H9 (cell line): ENCODE data around the gene CCDC78. TPM values are rescaled to one million over a fixed set of nuclear protein-coding genes. Genes with fewer than 3 reads are reported as not detected.

Experiments
- DNase-seq: peaks from one replicate; pipeline ENCODE4 v3.0.0-alpha.2; 2017
- H2AFZ ChIP-seq: one replicate; pipeline ENCODE4 v1.6.1; 2013; ENCODE audit warnings: mild to moderate bottlenecking, low read length, control low read depth, moderate library complexity
- H2AK5ac ChIP-seq: 2 replicates; pipeline ENCODE4 v1.6.1; 2013; ENCODE audit warnings: low read length, control low read depth, mixed read lengths; ENCODE audit not compliant: insufficient read length
- H2BK120ac ChIP-seq: one replicate; pipeline ENCODE4 v1.6.1; 2013; ENCODE audit warnings: low read depth, mild to moderate bottlenecking, low read length, control low read depth, inconsistent platforms; ENCODE audit not compliant: poor library complexity, severe bottlenecking
- H2BK12ac ChIP-seq: 2 replicates; pipeline ENCODE4 v1.6.1; 2013; ENCODE audit warnings: low read length, control low read depth, mixed read lengths, low read depth; ENCODE audit not compliant: insufficient read length
- H2BK15ac ChIP-seq: 2 replicates; pipeline ENCODE4 v1.6.1; 2013; ENCODE audit warnings: low read depth, low read length, control low read depth
- H2BK20ac ChIP-seq: one replicate; pipeline ENCODE4 v1.6.1; 2013; ENCODE audit warnings: low read depth, mild to moderate bottlenecking, low read length, control low read depth, inconsistent platforms; ENCODE audit not compliant: poor library complexity, severe bottlenecking
- H2BK5ac ChIP-seq: 2 replicates; pipeline ENCODE4 v1.6.1; 2013; ENCODE audit warnings: low read length, control low read depth, mixed read lengths; ENCODE audit not compliant: insufficient read length
- H3K14ac ChIP-seq: 2 replicates; pipeline ENCODE4 v1.6.1; 2013; ENCODE audit warnings: low read length, control low read depth; ENCODE audit not compliant: insufficient read depth
- H3K18ac ChIP-seq: 2 replicates; pipeline ENCODE4 v1.6.1; 2013; ENCODE audit warnings: low read depth, mild to moderate bottlenecking, mixed read lengths, low read length, control low read depth; ENCODE audit not compliant: insufficient read length
- H3K23ac ChIP-seq: 2 replicates; pipeline ENCODE4 v1.6.1; 2013; ENCODE audit warnings: low read length, control low read depth, mixed read lengths, low read depth; ENCODE audit not compliant: insufficient read length
- H3K23me2 ChIP-seq: 2 replicates; pipeline ENCODE4 v1.6.1; 2013; ENCODE audit warnings: low read depth, mild to moderate bottlenecking, mixed read lengths, low read length, control low read depth; ENCODE audit not compliant: insufficient read length, poor library complexity, severe bottlenecking
- H3K27ac ChIP-seq: 2 replicates; pipeline ENCODE4 v1.5.1; 2013; ENCODE audit warnings: low read length, control low read depth, mixed read lengths, low read depth; ENCODE audit not compliant: insufficient read length
- H3K27me3 ChIP-seq: 2 replicates; pipeline ENCODE4 v1.6.1; 2013; ENCODE audit warnings: low read length, control low read depth, inconsistent platforms; ENCODE audit not compliant: insufficient read depth
- H3K4ac ChIP-seq: 2 replicates; pipeline ENCODE4 v1.6.1; 2013; ENCODE audit warnings: low read depth, mild to moderate bottlenecking, control low read depth, inconsistent platforms, low read length, moderate library complexity
- H3K4me1 ChIP-seq: 2 replicates; pipeline ENCODE4 v1.6.1; 2013; ENCODE audit warnings: low read length, control low read depth, inconsistent platforms; ENCODE audit not compliant: insufficient read depth
- H3K4me2 ChIP-seq: 2 replicates; pipeline ENCODE4 v1.6.1; 2013; ENCODE audit warnings: low read length, control low read depth, mixed read lengths; ENCODE audit not compliant: insufficient read length, insufficient read depth
- H3K56ac ChIP-seq: 2 replicates; pipeline ENCODE4 v1.6.1; 2013; ENCODE audit warnings: low read depth, mild to moderate bottlenecking, mixed read lengths, low read length, control low read depth; ENCODE audit not compliant: insufficient read length
- H3K79me1 ChIP-seq: 2 replicates; pipeline ENCODE4 v1.6.1; 2013; ENCODE audit warnings: low read depth, mild to moderate bottlenecking, moderate library complexity, low read length, control low read depth, inconsistent platforms; ENCODE audit not compliant: insufficient read depth, poor library complexity, severe bottlenecking
- H3K79me2 ChIP-seq: 2 replicates; pipeline ENCODE4 v1.6.1; 2013; ENCODE audit warnings: low read length, control low read depth, inconsistent platforms; ENCODE audit not compliant: insufficient read depth
- H3K9ac ChIP-seq: 2 replicates; pipeline ENCODE4 v1.6.1; 2013; ENCODE audit warnings: low read length, control low read depth, mixed read lengths; ENCODE audit not compliant: insufficient read length; ENCODE audit errors: extremely low read depth
- H3K9me3 ChIP-seq: one replicate; pipeline ENCODE4 v1.6.1; 2013; ENCODE audit warnings: low read depth, low read length, inconsistent platforms; ENCODE audit not compliant: control insufficient read depth
- H3T11ph ChIP-seq: one replicate; pipeline ENCODE4 v1.6.1; 2013; ENCODE audit warnings: mild to moderate bottlenecking, low read length, control low read depth, inconsistent platforms
- H4K20me1 ChIP-seq: one replicate; pipeline ENCODE4 v1.6.1; 2013; ENCODE audit not compliant: control insufficient read depth, insufficient read length, insufficient read depth
- H4K5ac ChIP-seq: 2 replicates; pipeline ENCODE4 v1.6.1; 2013; ENCODE audit warnings: low read depth, mild to moderate bottlenecking, mixed read lengths, low read length, control low read depth; ENCODE audit not compliant: insufficient read length
- H4K8ac ChIP-seq: replicated peaks from 2 replicates; pipeline ENCODE4 v1.6.1; 2013; ENCODE audit warnings: low read length, control low read depth, mixed read lengths, low read depth; ENCODE audit not compliant: insufficient read length
- H4K91ac ChIP-seq: 2 replicates; pipeline ENCODE4 v1.6.1; 2013; ENCODE audit warnings: low read depth, mild to moderate bottlenecking, moderate library complexity, mixed read lengths, low read length, control low read depth; ENCODE audit not compliant: insufficient read length
- H3K27ac Mint-ChIP-seq, 3 experiments: 2 replicates in 2 of 3; 3 replicates in 1 of 3; pipeline ENCODE4 v1.8.0; 2020 to 2021; ENCODE audit warnings: mixed read lengths in 3 of 3, mild to moderate bottlenecking in 1 of 3, moderate library complexity in 1 of 3
- H3K27me3 Mint-ChIP-seq: 2 replicates; pipeline ENCODE4 v1.8.0; 2021; ENCODE audit warnings: low read depth, mild to moderate bottlenecking, moderate library complexity, mixed read lengths
- H3K36me3 Mint-ChIP-seq, 3 experiments: 2 replicates in 2 of 3; 3 replicates in 1 of 3; pipeline ENCODE4 v1.8.0; 2020 to 2021; ENCODE audit warnings: low read depth in 3 of 3, mixed read lengths in 3 of 3; ENCODE audit not compliant: insufficient read depth in 1 of 3
- H3K4me1 Mint-ChIP-seq, 2 experiments: 2 replicates each; pipeline ENCODE4 v1.8.0; 2020; ENCODE audit warnings: mixed read lengths in 2 of 2
- H3K4me3 Mint-ChIP-seq, 2 experiments: 2 replicates in 1 of 2; 3 replicates in 1 of 2; pipeline ENCODE4 v1.8.0; 2020 to 2021; ENCODE audit warnings: mild to moderate bottlenecking in 2 of 2, mixed read lengths in 2 of 2, moderate library complexity in 1 of 2
- H3K9me3 Mint-ChIP-seq, 2 experiments: 2 replicates in 1 of 2; 3 replicates in 1 of 2; pipeline ENCODE4 v1.8.0; 2020; ENCODE audit warnings: mild to moderate bottlenecking in 2 of 2, mixed read lengths in 2 of 2, moderate library complexity in 1 of 2
- CTCF ChIP-seq: fragments of 200-600 bp; sonication (generic); conservative IDR thresholded peaks from 3 replicates; pipeline ENCODE4 v1.8.0; 2021; ENCODE audit warnings: antibody characterized with exemption, mild to moderate bottlenecking
- WGBS: extraction: QIAGEN DNeasy Blood & Tissue Kit; methylation state at CpG from one replicate; pipeline ENCODE4 v1.1.7; 2013; ENCODE audit warnings: missing lambda C conversion rate, low lambda C conversion rate, mixed read lengths; ENCODE audit not compliant: insufficient read length; ENCODE audit errors: extremely low coverage; 5-methylcytosine and 5-hydroxymethylcytosine counted together
- total RNA-seq: library from RNA; stranded (reverse); gene quantifications from 2 replicates; pipeline ENCODE4 v1.2.1, GENCODE V29; 2021

CCDC78 gene
- total RNA-seq, 1 experiment from 2014 or later, result 12.1 TPM

- Histone ChIP-seq H2BK12ac (no peak overlapping the region), H3K79me1 (no peaks in the 10 kb centered on the region), H4K20me1 (no peaks in the 10 kb centered on the region), H3T11ph (no peak overlapping the region), H3K27ac (no peak overlapping the region), H4K91ac (no peak overlapping the region), H2AFZ (no peak overlapping the region), H2BK5ac (no peak overlapping the region), H3K79me2 (no peaks in the 10 kb centered on the region), H4K5ac (no peak overlapping the region), H2AK5ac (no peak overlapping the region), H3K56ac (no peak overlapping the region), H3K14ac (no peak overlapping the region), H3K9me3 (no peaks in the 10 kb centered on the region), H3K27me3 (no peaks in the 10 kb centered on the region), H2BK15ac (no peak overlapping the region), H3K4me2 (peak overlapping the region; percentile 87), H3K23me2 (peaks cover 11% of the 10 kb centered on the region), H3K9ac (peak overlapping the region; percentile 40), H2BK120ac (no peak overlapping the region), H3K18ac (no peak overlapping the region), H2BK20ac (no peak overlapping the region), H4K8ac (no peak overlapping the region), H3K4ac (no peak overlapping the region), H3K4me1 (no peaks in the 10 kb centered on the region), H3K23ac (no peak overlapping the region)
- DNase-seq, result peak; percentile 87
- H3K27ac Mint-ChIP-seq, result no peak overlapping the region
- H3K4me1 Mint-ChIP-seq, result no peaks in the 10 kb centered on the region
- WGBS, result no CpG with 5 or more reads among the region's 80 CpGs
- peak overlapping the region; percentile 61 to 79 for H3K4me3 Mint-ChIP-seq
- TF ChIP-seq CTCF, result no peak
- H3K9me3 Mint-ChIP-seq, result no peaks in the 10 kb centered on the region
- H3K36me3 Mint-ChIP-seq, result peaks cover 0 to 8% (median 0%) of the 10 kb centered on the region in 3 experiments; a peak in 2 of 7 replicates
- peaks cover 12% of the 10 kb centered on the region for H3K27me3 Mint-ChIP-seq
Measured at GRCh38 chr16:728131-728889, 2.1 kb upstream of the CCDC78 start.
